K562 (cell line): ENCODE measurements around the gene PRM2. TPM values are rescaled to one million over a fixed set of nuclear protein-coding genes. Genes with fewer than 3 reads are reported as not detected.

ENCODE experiments used
- CAMTA2 ChIP-seq: fragments of 250-450 bp; sonication (Bioruptor Pico); conservative IDR thresholded peaks from 2 replicates; pipeline ENCODE4 v1.5.1; 2022
- CHD1 ChIP-seq: fragments of 200-600 bp; sonication (generic); IDR thresholded peaks from one replicate; pipeline ENCODE4 v1.6.1; 2012; ENCODE audit warnings: mild to moderate bottlenecking, moderate library complexity, low read length, inconsistent platforms
- CXXC5 ChIP-seq: fragments of 250-450 bp; sonication (Bioruptor Pico); IDR thresholded peaks from 2 replicates; pipeline ENCODE4 v1.8.0; 2022; ENCODE audit warnings: inconsistent platforms, mild to moderate bottlenecking, moderate library complexity
- FOXA1 ChIP-seq: fragments of 450-650 bp; IDR thresholded peaks from 2 replicates; pipeline ENCODE4 v1.6.1; 2016; ENCODE audit warnings: mild to moderate bottlenecking, borderline replicate concordance
- HINFP ChIP-seq: fragments of 450-650 bp; conservative IDR thresholded peaks from 2 replicates; pipeline ENCODE4 v1.6.1; 2016; ENCODE audit warnings: missing genetic modification characterization, low read depth, mild to moderate bottlenecking, control low read depth, missing compliant biosample characterization
- HMG20A ChIP-seq: fragments of 450-650 bp; formaldehyde crosslinking; conservative IDR thresholded peaks from 2 replicates; pipeline ENCODE4 v1.4.0; 2020; ENCODE audit warnings: mild to moderate bottlenecking, mixed read lengths
- HMGXB4 ChIP-seq: sonication (generic); formaldehyde crosslinking; IDR thresholded peaks from 2 replicates; pipeline ENCODE4 v1.8.1; 2023; ENCODE audit warnings: mild to moderate bottlenecking, missing genetic modification reagents
- MXI1 ChIP-seq: IDR thresholded peaks from 2 replicates; pipeline ENCODE4 v1.6.1; 2011; ENCODE audit warnings: low read depth, mild to moderate bottlenecking, improper control_type of control experiment, low read length
- NCOA4 ChIP-seq: fragments of 450-650 bp; IDR thresholded peaks from 2 replicates; pipeline ENCODE4 v1.6.1; 2018; ENCODE audit warnings: mild to moderate bottlenecking; ENCODE audit not compliant: partially characterized antibody
- SMAD2 ChIP-seq: fragments of 150-350 bp; IDR thresholded peaks from 2 replicates; pipeline ENCODE4 v1.6.1; 2014; ENCODE audit warnings: low read depth, mild to moderate bottlenecking, low read length
- TAL1 ChIP-seq: fragments of 450-650 bp; IDR thresholded peaks from 2 replicates; pipeline ENCODE4 v1.6.1; 2016; ENCODE audit warnings: mild to moderate bottlenecking
- TCF7 ChIP-seq: sonication (generic); IDR thresholded peaks from 2 replicates; pipeline ENCODE4 v1.6.1; 2016; ENCODE audit warnings: antibody characterized with exemption, borderline replicate concordance
- TSC22D4 ChIP-seq: fragments of 450-650 bp; IDR thresholded peaks from 2 replicates; pipeline ENCODE4 v1.6.1; 2016; ENCODE audit warnings: missing genetic modification characterization, missing biosample characterization, control low read depth
- USF2 ChIP-seq: sonication (generic); formaldehyde crosslinking; IDR thresholded peaks from 2 replicates; pipeline ENCODE4 v1.5.0; 2020; ENCODE audit warnings: missing genetic modification reagents
- ZBTB43 ChIP-seq: sonication (generic); formaldehyde crosslinking; IDR thresholded peaks from 2 replicates; pipeline ENCODE4 v1.8.0; 2023; ENCODE audit warnings: mild to moderate bottlenecking, missing genetic modification reagents
- ZNF133 ChIP-seq: fragments of 250-450 bp; sonication (Bioruptor Pico); IDR thresholded peaks from 2 replicates; pipeline ENCODE4 v1.4.0; 2020; ENCODE audit warnings: mild to moderate bottlenecking
- ZNF140 ChIP-seq: fragments of 250-450 bp; sonication (Bioruptor Pico); IDR thresholded peaks from 2 replicates; pipeline ENCODE4 v1.8.0; 2021; ENCODE audit warnings: moderate library complexity, mild to moderate bottlenecking, inconsistent platforms
- ZNF23 ChIP-seq: fragments of 250-450 bp; sonication (Bioruptor Pico); IDR thresholded peaks from 2 replicates; pipeline ENCODE4 v1.4.0; 2020; ENCODE audit warnings: mild to moderate bottlenecking
- ZNF398 ChIP-seq: fragments of 250-450 bp; sonication (Bioruptor Pico); IDR thresholded peaks from 2 replicates; pipeline ENCODE4 v1.8.0; 2021; ENCODE audit warnings: moderate library complexity, mild to moderate bottlenecking, inconsistent platforms
- ZNF511 ChIP-seq: sonication (generic); formaldehyde crosslinking; IDR thresholded peaks from 2 replicates; pipeline ENCODE4 v1.8.0; 2022; ENCODE audit warnings: mild to moderate bottlenecking, missing genetic modification reagents
- polyA plus RNA-seq, 8 experiments: library from polyadenylated mRNA; depleted of rRNA in 4 of 8; stranded (reverse) in 5 of 8; unstranded in 3 of 8; fragments of >200 nt; fragmentation: Nextera tagmentation in 2 of 8; fragmentation: Illumina TruSeq in 1 of 8; extraction: Ambion mirVana in 2 of 8; extraction: Trizol in 1 of 8; gene quantifications; 2 replicates each; pipeline versions ENCODE4 v1.2.1 to v1.2.3, GENCODE V29; 2011 to 2014; ENCODE audit warnings: inconsistent platforms in 1 of 8, missing spikeins in 1 of 8
- total RNA-seq, 7 experiments: library from RNA; depleted of rRNA in 6 of 7; stranded (reverse); fragments of >200 nt in 6 of 7; fragmentation: Illumina TruSeq in 2 of 7; extraction: Trizol in 2 of 7; gene quantifications; 2 replicates each; pipeline versions ENCODE4 v1.2.1 to v1.2.3, GENCODE V29; 2011 to 2021; ENCODE audit warnings: low replicate concordance in 1 of 7

Gene PRM2
- total and polyA plus RNA-seq, 9 of the 15 experiments (the other 6 are each of a cell fraction or from before 2014, with no cell fraction given) = not detected

GRCh38 chr16:11232852-11233726, 43.2 kb downstream of the PRM2 start (continued):
- TF ChIP-seq ZBTB43 = no peak
- no peak for TF ChIP-seq HMGXB4 (CRISPR knock-in tag)
- TF ChIP-seq TCF7 = peak; percentile 87; the same call in 1 of the 2 replicates
- no peak for TF ChIP-seq ZNF511
- no peak for TF ChIP-seq FOXA1
- TF ChIP-seq NCOA4 = no peak
- TF ChIP-seq HINFP (tag) = peak; percentile 71
- TF ChIP-seq CXXC5 (CRISPR knock-in tag) = peak; percentile 97
- no peak; the same call in 1 of the 2 replicates for TF ChIP-seq ZNF398 (CRISPR knock-in tag)
- TF ChIP-seq SMAD2 = no peak
- peak; percentile 84 for TF ChIP-seq USF2 (CRISPR knock-in tag)
- no peak for TF ChIP-seq ZNF23 (CRISPR knock-in tag)
- TF ChIP-seq HMG20A (CRISPR knock-in tag) = no peak
- no peak for TF ChIP-seq CHD1
- no peak for TF ChIP-seq ZNF140 (CRISPR knock-in tag)
- peak; percentile 93; the same call in 1 of the 2 replicates for TF ChIP-seq CAMTA2
- no peak for TF ChIP-seq MXI1
- no peak for TF ChIP-seq TAL1
- no peak for TF ChIP-seq TSC22D4 (tag)
- TF ChIP-seq ZNF133 (CRISPR knock-in tag) = peak; percentile 42; the same call in 1 of the 2 replicates
